ENCODE measurements around the gene DYNC1LI1.

DNA sequence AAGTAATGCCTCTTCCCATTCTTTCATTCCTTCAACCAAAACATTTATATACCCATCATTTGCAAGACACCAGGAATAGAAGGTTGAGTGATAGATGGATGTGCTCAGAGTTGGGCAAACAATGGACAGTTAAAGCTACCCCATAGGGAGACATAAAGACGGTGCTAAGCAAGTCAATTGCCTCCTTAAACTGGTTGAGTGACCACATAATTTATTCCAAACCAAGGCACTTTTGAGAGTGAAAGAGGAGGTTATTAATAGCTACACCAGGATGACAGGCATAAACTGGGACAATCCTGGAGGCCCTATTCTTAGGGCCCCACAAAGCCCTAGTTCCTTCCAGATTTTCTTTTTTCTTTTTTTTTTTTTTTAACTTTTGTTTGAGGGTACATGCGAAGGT, 21.4 kb upstream of the DYNC1LI1 start:
- TF ChIP-seq POLR2A (IDR thresholded peaks at IDR 0.05; ENCODE audit: low read length), result no peak
- no peak for TF ChIP-seq GATA1 (IDR thresholded peaks at IDR 0.05; ENCODE audit: low read depth, low read length)
